ENCODE measurements around the gene EEIG1. TPM values are rescaled to one million over a fixed set of nuclear protein-coding genes. Genes with fewer than 3 reads are reported as not detected.

The EEIG1 gene
- total and polyA plus RNA-seq, 12 donors = 10.1 to 179 (median 53.8) TPM

DNA sequence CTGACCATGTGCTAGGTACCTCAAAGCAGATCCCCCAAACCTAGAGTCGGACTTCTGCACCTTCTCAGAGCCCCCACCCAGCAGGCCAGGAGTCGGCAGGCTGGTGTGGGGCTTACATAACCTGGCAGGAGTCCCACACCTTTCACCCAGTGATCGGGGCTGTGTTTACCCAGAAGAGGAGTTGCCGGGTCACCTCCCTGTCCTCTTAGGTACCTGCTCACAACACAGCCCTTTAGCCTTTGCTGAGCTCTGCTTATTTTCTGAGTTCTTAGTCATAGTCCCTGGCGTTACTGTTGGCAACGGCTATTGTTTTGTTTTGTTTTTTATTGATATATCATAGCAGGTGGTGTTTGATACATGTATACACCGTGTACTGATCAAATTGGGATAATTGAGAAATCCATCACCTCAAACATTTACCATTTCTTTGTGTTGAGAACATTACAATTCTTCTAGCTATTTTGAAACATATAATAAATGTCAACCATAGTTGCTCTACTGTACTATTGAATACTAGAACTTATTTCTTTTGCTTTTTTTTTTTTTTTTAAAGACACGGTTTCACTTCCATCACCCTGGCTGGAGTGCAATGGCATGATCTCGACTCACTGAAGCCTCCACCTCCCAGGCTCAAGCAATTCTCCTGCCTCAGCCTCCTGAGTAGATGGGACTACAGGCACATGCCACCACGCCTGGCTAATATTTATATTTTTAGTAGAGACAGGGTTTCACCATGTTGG is 10.4 kb upstream of the EEIG1 start:
- intact Hi-C loops (cut with DNase I) = no loop called here
- H3K27me3 ChIP-seq = no peaks in the 10 kb centered on the region
- no peak overlapping the region for H3K4me3 ChIP-seq
- 55 to 63% (median 59%) methylated on average over 8 to 10 of the region's 10 CpGs for WGBS, 4 donors
- H3K4me1 ChIP-seq (replicated peaks in 1 of 2) = peaks cover 0 to 3% of the 10 kb centered on the region in 2 donors
- TF ChIP-seq CTCF (IDR thresholded peaks at IDR 0.05) = no peak
- no peak for TF ChIP-seq POLR2A (IDR thresholded peaks at IDR 0.05)
- no peak for DNase-seq
- no peak overlapping the region for H3K27ac ChIP-seq
- H3K9me3 ChIP-seq (replicated peaks in 1 of 3) = no peaks in the 10 kb centered on the region
- no peaks in the 10 kb centered on the region for H3K36me3 ChIP-seq (replicated peaks in 1 of 2)

- TF ChIP-seq POLR2A (IDR thresholded peaks at IDR 0.05) = no peak
- TF ChIP-seq CTCF (IDR thresholded peaks at IDR 0.05) = no peak
- Histone ChIP-seq H3K27ac (no peak overlapping the region), H3K27me3 (no peaks in the 10 kb centered on the region), H3K9me3 (replicated peaks in 1 of 3) (no peaks in the 10 kb centered on the region), H3K36me3 (replicated peaks in 1 of 2) (no peaks in the 10 kb centered on the region), H3K4me1 (replicated peaks in 1 of 2) (peaks cover 0 to 3% of the 10 kb centered on the region in 2 donors), H3K4me3 (no peak overlapping the region)
- DNase-seq = no peak
- intact Hi-C loops (cut with DNase I) = no loop called here
- 86 to 94% (median 91%) methylated on average over 3 of the region's 3 CpGs for WGBS, 4 donors
Observed at GRCh38 chr9:127990554-127990953, 9.8 kb upstream of the EEIG1 start.

GRCh38 chr9:127989094-127989493 is 8.3 kb upstream of the EEIG1 start:
- no peaks in the 10 kb centered on the region for H3K27me3 ChIP-seq
- 80 to 92% (median 85%) methylated on average over 2 to 4 of the region's 4 CpGs for WGBS, 4 donors

GRCh38 chr9:127987103-127987614 is 6.4 kb upstream of the EEIG1 start:
- no peaks in the 10 kb centered on the region for H3K36me3 ChIP-seq (replicated peaks in 1 of 2)
- no peaks in the 10 kb centered on the region for H3K9me3 ChIP-seq (replicated peaks in 1 of 3)
- WGBS, 4 donors = 39 to 65% (median 43%) methylated on average over 6 to 9 of the region's 9 CpGs
- peak; percentile 87 to 97 (median 96) for DNase-seq
- intact Hi-C loops (cut with DNase I) = no loop called here
- H3K27ac ChIP-seq = peak overlapping the region; percentile 72 to 86 (median 77)
- H3K4me1 ChIP-seq (replicated peaks in 1 of 2) = peaks cover 7% of the 10 kb centered on the region in 2 donors
- H3K4me3 ChIP-seq = no peak overlapping the region
- no peaks in the 10 kb centered on the region for H3K27me3 ChIP-seq
- TF ChIP-seq POLR2A (IDR thresholded peaks at IDR 0.05) (peak in 1 of 2 donors; percentile 72), CTCF (IDR thresholded peaks at IDR 0.05) (no peak)

More at GRCh38 chr9:127989094-127989493, 8.3 kb upstream of the EEIG1 start:
- TF ChIP-seq CTCF (IDR thresholded peaks at IDR 0.05) (no peak), POLR2A (IDR thresholded peaks at IDR 0.05) (no peak)
- no peak for DNase-seq
- Histone ChIP-seq H3K36me3 (replicated peaks in 1 of 2) (no peaks in the 10 kb centered on the region), H3K9me3 (replicated peaks in 1 of 3) (no peaks in the 10 kb centered on the region), H3K27ac (no peak overlapping the region), H3K4me1 (replicated peaks in 1 of 2) (peaks cover 0 to 3% of the 10 kb centered on the region in 2 donors), H3K4me3 (no peak overlapping the region)
- intact Hi-C loops (cut with DNase I) = no loop called here
